GM21723 (cell line): ENCODE results near the gene FANCC.

Source experiments
- ATAC-seq: cut with Tn5 transposase; IDR thresholded peaks from one replicate; pipeline ENCODE4 v1.9.1; 2021; ENCODE audit warnings: mild to moderate bottlenecking, moderate library complexity; ENCODE audit not compliant: unreplicated experiment

FANCC gene

GRCh38 chr9:95155220-95155619, 162.3 kb downstream of the FANCC start:
- no peak for ATAC-seq

GRCh38 chr9:95150903-95151302, 166.6 kb downstream of the FANCC start:
- no peak for ATAC-seq

- ATAC-seq: no peak
These were observed 169.3 kb downstream of the FANCC start for GRCh38 chr9:95148208-95148520.

- no peak for ATAC-seq
These were observed 169.9 kb downstream of the FANCC start for GRCh38 chr9:95147452-95148207.

- no peak for ATAC-seq
These were observed 173.6 kb downstream of the FANCC start for GRCh38 chr9:95143591-95144561.

GRCh38 chr9:95142728-95143127, 174.8 kb downstream of the FANCC start:
- ATAC-seq: no peak

GRCh38 chr9:95142315-95142714, 175.2 kb downstream of the FANCC start:
- ATAC-seq: no peak

- no peak for ATAC-seq
These were observed 176.7 kb downstream of the FANCC start for GRCh38 chr9:95140821-95141220.

GRCh38 chr9:95139126-95139525, 178.4 kb downstream of the FANCC start:
- no peak for ATAC-seq

GRCh38 chr9:95138474-95138873, 179.0 kb downstream of the FANCC start:
- no peak for ATAC-seq

GRCh38 chr9:95137587-95138145, 179.8 kb downstream of the FANCC start:
- ATAC-seq: no peak

GRCh38 chr9:95135756-95136155, 181.8 kb downstream of the FANCC start:
- no peak for ATAC-seq

- no peak for ATAC-seq
These were observed 183.0 kb downstream of the FANCC start for GRCh38 chr9:95134457-95134881.

- no peak for ATAC-seq
These were observed 184.2 kb downstream of the FANCC start for GRCh38 chr9:95133325-95133705.

- no peak for ATAC-seq
These were observed 184.9 kb downstream of the FANCC start for GRCh38 chr9:95132366-95133324.

GRCh38 chr9:95131023-95131943, 186.2 kb downstream of the FANCC start:
- ATAC-seq: no peak

- no peak for ATAC-seq
These were observed 187.0 kb downstream of the FANCC start for GRCh38 chr9:95130484-95130883.

- no peak for ATAC-seq
These were observed 187.8 kb downstream of the FANCC start for GRCh38 chr9:95129476-95130291.

GRCh38 chr9:95128177-95128524, 189.4 kb downstream of the FANCC start:
- no peak for ATAC-seq
